ENCODE measurements around the gene TPPP.

TPPP gene

DNA sequence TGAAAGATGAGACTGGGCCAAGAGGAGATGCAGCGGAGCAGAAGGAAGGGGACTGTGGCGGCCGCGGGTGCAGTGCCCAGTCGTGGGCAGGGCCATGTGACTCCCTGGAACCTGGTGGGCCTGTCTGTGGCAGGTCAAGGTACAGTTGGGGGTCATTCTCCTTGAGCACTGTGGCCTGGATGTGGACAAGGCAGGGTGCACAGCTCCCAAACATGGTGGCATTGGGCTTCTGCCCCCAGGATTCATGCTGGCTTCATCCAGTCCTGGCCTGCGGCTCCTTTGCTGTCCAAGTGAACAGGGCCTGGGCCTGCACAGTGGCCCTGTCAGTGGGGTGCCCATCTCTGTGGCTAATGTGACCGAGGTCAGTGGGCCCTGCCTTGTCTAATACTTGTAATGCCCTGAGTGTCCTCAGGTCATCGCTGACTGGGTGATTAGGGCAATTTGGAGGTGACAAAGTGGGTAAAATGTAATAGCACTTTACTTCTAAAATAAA is 41.1 kb downstream of the TPPP start:
- H3K9ac ChIP-seq (ENCODE audit: low read length): no peak overlapping the region
- H3K9me3 ChIP-seq (ENCODE audit: insufficient read depth, low read length): no peaks in the 10 kb centered on the region
- H3K4me1 ChIP-seq (ENCODE audit: low read length): no peaks in the 10 kb centered on the region
- TF ChIP-seq EZH2phosphoT487 (IDR thresholded peaks at IDR 0.05; ENCODE audit: low read depth): no peak
- TF ChIP-seq, protein P1, sequence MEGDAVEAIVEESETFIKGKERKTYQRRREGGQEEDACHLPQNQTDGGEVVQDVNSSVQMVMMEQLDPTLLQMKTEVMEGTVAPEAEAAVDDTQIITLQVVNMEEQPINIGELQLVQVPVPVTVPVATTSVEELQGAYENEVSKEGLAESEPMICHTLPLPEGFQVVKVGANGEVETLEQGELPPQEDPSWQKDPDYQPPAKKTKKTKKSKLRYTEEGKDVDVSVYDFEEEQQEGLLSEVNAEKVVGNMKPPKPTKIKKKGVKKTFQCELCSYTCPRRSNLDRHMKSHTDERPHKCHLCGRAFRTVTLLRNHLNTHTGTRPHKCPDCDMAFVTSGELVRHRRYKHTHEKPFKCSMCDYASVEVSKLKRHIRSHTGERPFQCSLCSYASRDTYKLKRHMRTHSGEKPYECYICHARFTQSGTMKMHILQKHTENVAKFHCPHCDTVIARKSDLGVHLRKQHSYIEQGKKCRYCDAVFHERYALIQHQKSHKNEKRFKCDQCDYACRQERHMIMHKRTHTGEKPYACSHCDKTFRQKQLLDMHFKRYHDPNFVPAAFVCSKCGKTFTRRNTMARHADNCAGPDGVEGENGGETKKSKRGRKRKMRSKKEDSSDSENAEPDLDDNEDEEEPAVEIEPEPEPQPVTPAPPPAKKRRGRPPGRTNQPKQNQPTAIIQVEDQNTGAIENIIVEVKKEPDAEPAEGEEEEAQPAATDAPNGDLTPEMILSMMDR (IDR thresholded peaks at IDR 0.05; ENCODE audit: low read depth, low read length): no peak
- H3K27ac ChIP-seq (ENCODE audit: low read length): no peak overlapping the region
- H3K79me2 ChIP-seq (ENCODE audit: low read length): no peaks in the 10 kb centered on the region
- peaks cover 16% of the 10 kb centered on the region for H3K36me3 ChIP-seq (replicated peaks; ENCODE audit: low read depth, low read length)
- no peak overlapping the region for H3K4me3 ChIP-seq (ENCODE audit: low read length)
- no peak overlapping the region for H3K4me2 ChIP-seq (ENCODE audit: low read length)
- H3K27me3 ChIP-seq (ENCODE audit: low read depth, low read length): no peaks in the 10 kb centered on the region
- no peak overlapping the region for H2AFZ ChIP-seq (ENCODE audit: low read depth, low read length)
- no peaks in the 10 kb centered on the region for H4K20me1 ChIP-seq (ENCODE audit: insufficient read depth, low read length)

DNA sequence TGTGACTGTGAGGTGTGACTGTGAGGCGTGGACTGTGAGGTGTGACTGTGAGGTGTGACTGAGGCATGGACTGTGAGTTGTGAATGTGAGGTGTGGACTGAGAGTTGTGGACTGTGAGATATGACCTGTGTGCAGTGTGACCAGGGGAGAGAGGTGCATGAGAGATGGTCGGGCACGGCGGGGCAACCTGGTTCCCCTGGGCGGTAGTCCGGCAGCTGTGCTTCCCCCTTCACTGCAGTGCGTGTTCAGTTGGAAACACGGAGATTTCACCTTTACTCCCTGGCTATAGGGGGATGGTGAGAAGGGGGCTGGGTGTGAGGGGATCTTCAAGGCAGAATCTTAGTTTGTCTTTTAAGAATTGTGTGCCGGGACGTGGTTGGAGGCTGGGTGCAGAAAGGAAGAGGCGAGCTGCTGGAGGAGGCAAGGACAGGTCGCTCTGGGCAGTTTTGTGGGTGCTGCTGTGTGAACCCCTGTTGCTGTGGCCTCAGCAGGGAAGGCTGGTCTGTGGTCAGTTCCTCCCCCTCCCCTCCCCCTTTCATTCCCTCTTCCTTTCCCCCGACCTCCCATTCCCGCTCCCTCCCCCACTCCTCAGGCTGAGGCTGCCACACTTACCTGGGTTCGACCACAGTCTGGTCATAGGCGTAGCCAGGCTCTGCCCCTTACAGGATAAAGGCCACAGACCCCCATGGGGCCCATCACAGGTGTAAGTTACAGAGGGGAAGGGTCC is 41.7 kb downstream of the TPPP start:
- Histone ChIP-seq H3K79me2 (ENCODE audit: low read length) (no peaks in the 10 kb centered on the region; the same call in 1 of the 2 replicates), H3K9me3 (ENCODE audit: insufficient read depth, low read length) (no peaks in the 10 kb centered on the region), H3K4me2 (ENCODE audit: low read length) (no peak overlapping the region), H3K27me3 (ENCODE audit: low read depth, low read length) (no peaks in the 10 kb centered on the region), H3K9ac (ENCODE audit: low read length) (no peak overlapping the region), H3K36me3 (replicated peaks; ENCODE audit: low read depth, low read length) (peaks cover 22% of the 10 kb centered on the region), H3K4me3 (ENCODE audit: low read length) (no peak overlapping the region), H3K4me1 (ENCODE audit: low read length) (no peaks in the 10 kb centered on the region), H3K27ac (ENCODE audit: low read length) (no peak overlapping the region), H2AFZ (ENCODE audit: low read depth, low read length) (no peak overlapping the region), H4K20me1 (ENCODE audit: insufficient read depth, low read length) (no peaks in the 10 kb centered on the region)
- TF ChIP-seq, protein P1 (IDR thresholded peaks at IDR 0.05; ENCODE audit: low read depth, low read length): no peak
- no peak for TF ChIP-seq EZH2phosphoT487 (IDR thresholded peaks at IDR 0.05; ENCODE audit: low read depth)

DNA sequence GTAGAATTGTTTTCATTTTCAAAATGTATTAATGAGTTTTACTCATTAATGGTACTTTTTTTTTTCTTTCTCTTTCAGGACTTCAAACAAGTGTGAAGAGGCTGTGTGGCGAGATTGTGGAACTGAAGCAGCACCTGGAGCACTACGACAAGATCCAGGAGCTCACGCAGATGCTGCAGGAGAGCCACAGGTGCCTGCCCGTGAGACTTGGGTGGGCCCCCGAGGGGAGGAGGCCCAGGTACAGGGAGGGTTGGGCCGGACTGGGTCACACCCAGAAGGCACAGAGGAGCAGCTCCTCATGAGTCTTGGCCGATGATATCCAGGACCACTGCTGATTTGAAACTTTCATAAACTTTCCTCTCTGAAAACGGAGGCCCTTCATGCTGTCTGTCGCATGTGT is 45.4 kb downstream of the TPPP start:
- Histone ChIP-seq H3K9me3 (ENCODE audit: insufficient read depth, low read length) (no peaks in the 10 kb centered on the region), H3K27me3 (ENCODE audit: low read depth, low read length) (no peaks in the 10 kb centered on the region), H3K9ac (ENCODE audit: low read length) (no peak overlapping the region), H3K4me1 (ENCODE audit: low read length) (peaks cover 26% of the 10 kb centered on the region), H3K79me2 (ENCODE audit: low read length) (peaks cover 5% of the 10 kb centered on the region), H3K36me3 (replicated peaks; ENCODE audit: low read depth, low read length) (peaks cover 36% of the 10 kb centered on the region), H2AFZ (ENCODE audit: low read depth, low read length) (no peak overlapping the region), H3K4me3 (ENCODE audit: low read length) (no peak overlapping the region), H3K27ac (ENCODE audit: low read length) (no peak overlapping the region), H4K20me1 (ENCODE audit: insufficient read depth, low read length) (peaks cover 11% of the 10 kb centered on the region), H3K4me2 (ENCODE audit: low read length) (no peak overlapping the region)
- TF ChIP-seq EZH2phosphoT487 (IDR thresholded peaks at IDR 0.05; ENCODE audit: low read depth): no peak
- TF ChIP-seq, protein P1 (IDR thresholded peaks at IDR 0.05; ENCODE audit: low read depth, low read length): no peak

DNA sequence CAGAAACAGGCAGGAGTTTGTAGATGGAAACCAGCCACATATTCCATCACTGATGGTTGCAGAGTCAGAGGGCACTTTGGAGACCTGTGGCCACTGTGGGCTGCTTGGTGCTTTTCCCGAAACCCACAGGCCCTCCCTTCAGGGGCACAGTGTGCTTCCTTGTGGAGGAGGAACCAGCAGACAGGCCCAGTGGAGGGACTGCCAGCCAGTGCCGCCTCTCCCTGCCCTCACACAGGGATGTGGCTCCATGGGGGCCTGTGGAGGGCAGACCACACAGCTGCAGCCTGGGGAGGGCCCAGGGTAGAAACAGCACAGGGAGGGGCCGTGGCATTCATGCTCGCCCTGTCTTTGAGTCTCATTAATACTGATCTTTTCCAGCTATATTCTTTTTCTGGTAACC is 45.8 kb downstream of the TPPP start:
- Histone ChIP-seq H4K20me1 (ENCODE audit: insufficient read depth, low read length) (peaks cover 13% of the 10 kb centered on the region), H3K9ac (ENCODE audit: low read length) (no peak overlapping the region), H3K27me3 (ENCODE audit: low read depth, low read length) (no peaks in the 10 kb centered on the region), H3K36me3 (replicated peaks; ENCODE audit: low read depth, low read length) (peaks cover 36% of the 10 kb centered on the region), H3K4me2 (ENCODE audit: low read length) (no peak overlapping the region), H3K4me1 (ENCODE audit: low read length) (peaks cover 26% of the 10 kb centered on the region), H3K27ac (ENCODE audit: low read length) (no peak overlapping the region), H3K4me3 (ENCODE audit: low read length) (no peak overlapping the region), H3K9me3 (ENCODE audit: insufficient read depth, low read length) (no peaks in the 10 kb centered on the region), H3K79me2 (ENCODE audit: low read length) (peaks cover 5% of the 10 kb centered on the region), H2AFZ (ENCODE audit: low read depth, low read length) (no peak overlapping the region)
- TF ChIP-seq, protein P1 (IDR thresholded peaks at IDR 0.05; ENCODE audit: low read depth, low read length): no peak
- no peak for TF ChIP-seq EZH2phosphoT487 (IDR thresholded peaks at IDR 0.05; ENCODE audit: low read depth)

Data from OCI-LY3 (cell line).